Neuronal stem cell (in vitro differentiated cells): ENCODE measurements around the gene VEPH1.

ENCODE experiments used
- DNase-seq: peaks from one replicate; pipeline ENCODE4 v3.0.0-alpha.2; 2013; ENCODE audit warnings: low spot score
- H2AFZ ChIP-seq: one replicate; pipeline ENCODE4 v1.6.1; 2013; ENCODE audit warnings: mild to moderate bottlenecking, low read length, inconsistent platforms
- H2AK5ac ChIP-seq: 2 replicates; pipeline ENCODE4 v1.6.1; 2013; ENCODE audit warnings: low read depth, mild to moderate bottlenecking, inconsistent platforms, low read length, moderate library complexity, mixed read lengths
- H2BK120ac ChIP-seq: 2 replicates; pipeline ENCODE4 v1.6.1; 2013; ENCODE audit warnings: low read depth, mild to moderate bottlenecking, inconsistent platforms, low read length, moderate library complexity, mixed read lengths
- H2BK12ac ChIP-seq: one replicate; pipeline ENCODE4 v1.6.1; 2013; ENCODE audit warnings: low read length, inconsistent platforms
- H2BK15ac ChIP-seq: 2 replicates; pipeline ENCODE4 v1.6.1; 2013; ENCODE audit warnings: mild to moderate bottlenecking, low read length, inconsistent platforms, mixed read lengths
- H2BK5ac ChIP-seq: one replicate; pipeline ENCODE4 v1.6.1; 2013; ENCODE audit warnings: inconsistent platforms, mild to moderate bottlenecking, low read length, moderate library complexity
- H3K14ac ChIP-seq: one replicate; pipeline ENCODE4 v1.6.1; 2013; ENCODE audit warnings: low read length, inconsistent platforms
- H3K18ac ChIP-seq: 2 replicates; pipeline ENCODE4 v1.6.1; 2013; ENCODE audit warnings: low read length, inconsistent platforms
- H3K23ac ChIP-seq: 2 replicates; pipeline ENCODE4 v1.6.1; 2013; ENCODE audit warnings: low read depth, mild to moderate bottlenecking, mixed read lengths, low read length, inconsistent platforms; ENCODE audit not compliant: poor library complexity
- H3K27ac ChIP-seq: replicated peaks from 3 replicates; pipeline ENCODE4 v1.5.1; 2013; ENCODE audit warnings: low read length, inconsistent platforms
- H3K27me3 ChIP-seq, 3 experiments: 2 replicates each; pipeline ENCODE4 v1.6.1; 2013; ENCODE audit warnings: low read length in 3 of 3, mild to moderate bottlenecking in 2 of 3, inconsistent platforms in 1 of 3, low read depth in 1 of 3, mixed read lengths in 1 of 3, moderate library complexity in 1 of 3; ENCODE audit not compliant: control insufficient read depth in 3 of 3, insufficient read depth in 3 of 3
- H3K36me3 ChIP-seq, 2 donors: replicated peaks in 1 of 2; 2 replicates each; pipeline ENCODE4 v1.6.1; 2013; ENCODE audit warnings: low read length in 2 of 2; ENCODE audit not compliant: control insufficient read depth in 2 of 2, insufficient read depth in 2 of 2
- H3K4ac ChIP-seq: 2 replicates; pipeline ENCODE4 v1.6.1; 2013; ENCODE audit warnings: inconsistent platforms, mild to moderate bottlenecking, low read length, moderate library complexity
- H3K4me1 ChIP-seq, 2 donors: 1 replicate in 1 of 2; 2 replicates in 1 of 2; pipeline ENCODE4 v1.6.1; 2013; ENCODE audit warnings: low read length in 2 of 2, low read depth in 1 of 2; ENCODE audit not compliant: control insufficient read depth in 2 of 2, insufficient read depth in 1 of 2
- H3K4me2 ChIP-seq: one replicate; pipeline ENCODE4 v1.6.1; 2013; ENCODE audit warnings: mild to moderate bottlenecking, low read length, inconsistent platforms; ENCODE audit not compliant: insufficient read depth, poor library complexity, severe bottlenecking
- H3K4me3 ChIP-seq, 2 donors: 2 replicates each; pipeline ENCODE4 v1.5.1; 2013; ENCODE audit warnings: low read length in 2 of 2, mild to moderate bottlenecking in 2 of 2, inconsistent platforms in 1 of 2, moderate library complexity in 1 of 2
- H3K79me1 ChIP-seq: one replicate; pipeline ENCODE4 v1.6.1; 2013; ENCODE audit warnings: low read depth, mild to moderate bottlenecking, inconsistent platforms, low read length, moderate library complexity
- H3K9ac ChIP-seq: one replicate; pipeline ENCODE4 v1.6.1; 2013; ENCODE audit warnings: mild to moderate bottlenecking, low read depth, low read length, inconsistent platforms; ENCODE audit not compliant: poor library complexity
- H3K9me3 ChIP-seq, 2 donors: replicated peaks in 1 of 2; 2 replicates each; pipeline versions ENCODE3 to v1.6.1; 2013; ENCODE audit warnings: low read length in 2 of 2, mild to moderate bottlenecking in 2 of 2, inconsistent platforms in 1 of 2, low read depth in 1 of 2, mixed read lengths in 1 of 2, moderate library complexity in 1 of 2; ENCODE audit not compliant: control insufficient read depth in 2 of 2, insufficient read depth in 1 of 2
- H4K8ac ChIP-seq: one replicate; pipeline ENCODE4 v1.6.1; 2013; ENCODE audit warnings: low read depth, mild to moderate bottlenecking, inconsistent platforms, low read length, moderate library complexity
- H4K91ac ChIP-seq: one replicate; pipeline ENCODE4 v1.6.1; 2013; ENCODE audit warnings: low read length, low read depth, mild to moderate bottlenecking, inconsistent platforms; ENCODE audit not compliant: poor library complexity
- WGBS, 2 donors: extraction: QIAGEN DNeasy Blood & Tissue Kit; methylation state at CpG; one replicate each; pipeline ENCODE4 v1.1.7; 2013; ENCODE audit warnings: missing lambda C conversion rate in 2 of 2, mixed read lengths in 1 of 2; ENCODE audit not compliant: insufficient read length in 2 of 2, insufficient replicate concordance in 1 of 2; ENCODE audit errors: extremely low coverage in 2 of 2; 5-methylcytosine and 5-hydroxymethylcytosine counted together

VEPH1 gene

DNA sequence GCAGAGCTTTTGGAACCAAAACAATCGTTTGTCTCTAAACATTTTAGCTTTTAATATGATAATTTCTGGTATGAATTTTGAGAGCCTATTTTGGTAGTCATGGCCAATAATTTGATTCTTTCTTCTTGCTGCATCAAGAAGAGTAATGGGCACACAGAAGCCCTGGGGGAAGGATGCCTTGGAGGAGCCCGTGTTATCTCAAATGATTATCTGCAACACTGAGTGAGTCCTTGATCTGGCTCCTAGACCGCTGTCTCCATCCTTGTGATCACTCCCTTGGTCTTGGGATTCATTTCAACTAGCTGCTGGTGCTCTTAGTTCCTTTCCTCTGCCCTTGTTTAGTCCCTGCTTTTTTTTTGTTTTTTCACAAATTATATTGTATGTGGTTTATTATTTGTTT, 265.3 kb downstream of the VEPH1 start:
- no peak overlapping the region for H2BK12ac ChIP-seq

DNA sequence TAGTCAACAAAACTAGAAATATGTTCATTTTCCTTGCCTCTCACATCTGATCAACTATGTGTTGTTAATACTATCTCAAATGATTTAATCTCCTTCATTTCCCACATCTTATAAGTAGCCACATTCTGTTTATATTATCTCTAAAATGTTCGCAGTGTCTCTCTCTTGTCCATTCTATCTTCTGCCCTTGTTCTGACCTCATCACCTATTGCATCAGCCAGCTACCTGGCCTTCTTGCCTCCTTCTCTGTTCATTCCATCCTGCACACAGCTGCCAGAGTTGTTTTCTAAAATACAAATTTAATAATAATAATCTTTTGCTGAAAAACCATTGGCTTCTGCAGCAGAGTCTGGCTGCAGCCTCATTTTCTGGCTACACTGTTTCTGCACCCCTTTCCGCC, 267.9 kb downstream of the VEPH1 start:
- Histone ChIP-seq H3K36me3 (no peaks in the 10 kb centered on the region), H4K8ac (no peak overlapping the region), H3K4me2 (no peak overlapping the region), H2AFZ (no peak overlapping the region), H2BK120ac (no peak overlapping the region), H3K23ac (no peak overlapping the region), H2AK5ac (no peak overlapping the region), H3K27me3 (no peaks in the 10 kb centered on the region), H3K9ac (no peak overlapping the region), H3K18ac (no peak overlapping the region), H3K4ac (no peak overlapping the region), H3K4me3 (no peak overlapping the region), H3K79me1 (no peaks in the 10 kb centered on the region), H2BK5ac (no peak overlapping the region), H3K4me1 (peaks cover 0 to 2% of the 10 kb centered on the region in 2 donors), H3K27ac (no peak overlapping the region), H4K91ac (no peak overlapping the region), H3K14ac (no peak overlapping the region), H2BK12ac (no peak overlapping the region), H3K9me3 (peaks cover 0 to 2% of the 10 kb centered on the region in 2 donors), H2BK15ac (no peak overlapping the region)
- no peak for DNase-seq
- no CpG with 5 or more reads among the region's 2 CpGs for WGBS, 2 donors

More for the DNA sequence above, 265.3 kb downstream of the VEPH1 start:
- no peak overlapping the region for H2BK5ac ChIP-seq
- H4K91ac ChIP-seq: no peak overlapping the region
- no peak overlapping the region for H2BK120ac ChIP-seq
- no peak overlapping the region for H3K23ac ChIP-seq
- H3K4me3 ChIP-seq: no peak overlapping the region
- no peak overlapping the region for H4K8ac ChIP-seq
- H3K27me3 ChIP-seq: no peaks in the 10 kb centered on the region
- H3K18ac ChIP-seq: no peak overlapping the region
- H2AK5ac ChIP-seq: no peak overlapping the region
- no peaks in the 10 kb centered on the region for H3K79me1 ChIP-seq
- no peak for DNase-seq
- peaks cover 0 to 2% of the 10 kb centered on the region in 2 donors for H3K4me1 ChIP-seq
- H2BK15ac ChIP-seq: no peak overlapping the region
- no peak overlapping the region for H3K9ac ChIP-seq
- no CpG with 5 or more reads among the region's 3 CpGs for WGBS, 2 donors
- H3K4me2 ChIP-seq: no peak overlapping the region
- H2AFZ ChIP-seq: peak overlapping the region; percentile 57
- H3K27ac ChIP-seq: no peak overlapping the region
- H3K9me3 ChIP-seq: peaks cover 0 to 9% of the 10 kb centered on the region in 2 donors
- H3K14ac ChIP-seq: no peak overlapping the region
- H3K4ac ChIP-seq: no peak overlapping the region
- no peaks in the 10 kb centered on the region for H3K36me3 ChIP-seq

DNA sequence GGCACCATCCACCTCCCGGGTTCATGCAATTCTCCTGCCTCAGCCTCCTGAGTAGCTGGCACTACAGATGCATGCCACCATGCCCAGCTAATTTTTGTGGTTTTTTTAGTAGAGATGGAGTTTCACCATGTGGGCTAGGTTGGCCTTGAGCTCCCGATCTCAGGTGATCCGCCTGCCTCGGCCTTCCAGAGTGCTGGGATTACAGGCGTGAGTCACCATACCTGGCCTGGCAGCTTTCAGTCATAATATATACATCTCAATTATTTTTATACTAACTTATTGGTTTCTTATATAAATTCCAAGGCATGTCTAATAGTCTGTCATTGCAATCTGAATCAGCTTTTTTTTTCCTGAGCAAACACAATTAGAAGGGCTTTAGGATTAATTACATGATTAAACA, 269.3 kb downstream of the VEPH1 start:
- Histone ChIP-seq H3K36me3 (no peaks in the 10 kb centered on the region), H2AK5ac (no peak overlapping the region), H4K91ac (no peak overlapping the region), H2BK120ac (no peak overlapping the region), H3K27me3 (no peaks in the 10 kb centered on the region), H3K27ac (no peak overlapping the region), H2BK5ac (no peak overlapping the region), H3K4ac (no peak overlapping the region), H3K23ac (no peak overlapping the region), H4K8ac (no peak overlapping the region), H3K79me1 (no peaks in the 10 kb centered on the region), H2BK12ac (no peak overlapping the region), H3K14ac (no peak overlapping the region), H3K18ac (no peak overlapping the region), H3K4me3 (no peak overlapping the region), H3K9me3 (no peaks in the 10 kb centered on the region), H2AFZ (no peak overlapping the region), H3K9ac (no peak overlapping the region), H3K4me2 (no peak overlapping the region), H2BK15ac (no peak overlapping the region), H3K4me1 (peaks cover 0 to 2% of the 10 kb centered on the region in 2 donors)
- DNase-seq: no peak
- WGBS, 2 donors: no CpG with 5 or more reads among the region's 5 CpGs

DNA sequence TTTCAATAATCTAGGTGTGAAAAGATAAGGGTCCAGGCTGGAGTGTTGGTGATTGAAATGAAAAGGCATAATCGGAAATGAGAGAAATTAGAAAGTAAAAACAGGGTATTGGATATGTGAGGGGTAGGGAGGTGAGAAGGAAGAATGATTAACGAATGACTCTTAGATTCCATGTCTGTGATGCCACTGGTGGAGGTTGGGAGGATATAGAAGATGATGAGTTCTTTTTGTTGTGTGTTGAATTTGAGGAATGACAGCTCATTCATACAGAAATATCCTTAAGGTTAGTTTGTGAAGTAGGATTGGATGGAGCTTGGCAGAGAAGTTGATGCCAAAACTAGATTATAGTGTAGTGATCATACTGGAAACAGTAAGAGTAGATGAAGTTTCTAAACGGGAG, 271.1 kb downstream of the VEPH1 start:
- Histone ChIP-seq H3K18ac (no peak overlapping the region), H4K8ac (no peak overlapping the region), H3K23ac (no peak overlapping the region), H2BK15ac (no peak overlapping the region), H3K14ac (no peak overlapping the region), H3K4me2 (no peak overlapping the region), H4K91ac (no peak overlapping the region), H2AFZ (no peak overlapping the region), H3K9me3 (no peaks in the 10 kb centered on the region), H3K36me3 (no peaks in the 10 kb centered on the region), H2BK5ac (no peak overlapping the region), H2AK5ac (no peak overlapping the region), H3K4ac (no peak overlapping the region), H3K4me3 (no peak overlapping the region), H3K4me1 (no peaks in the 10 kb centered on the region), H2BK120ac (no peak overlapping the region), H3K27me3 (no peaks in the 10 kb centered on the region), H3K27ac (no peak overlapping the region), H3K79me1 (no peaks in the 10 kb centered on the region), H3K9ac (no peak overlapping the region), H2BK12ac (no peak overlapping the region)
- 100% methylated on average over 1 to 2 of the region's 3 CpGs for WGBS, 2 donors
- no peak for DNase-seq
